HG03175 (cell line): Measurements from ENCODE around the gene ATAT1.
A peak's percentile ranks its signal among the peaks of the same experiment; 100 is the strongest.

ENCODE experiments used
- ATAC-seq: cut with Tn5 transposase; IDR thresholded peaks from one replicate; pipeline ENCODE4 v1.9.1; 2021; ENCODE audit warnings: mild to moderate bottlenecking, moderate library complexity; ENCODE audit not compliant: unreplicated experiment

Gene ATAT1

GRCh38 chr6:30626484-30627366 is at the start of gene ATAT1:
ATAT1 (plus strand) TSS chr6:30626874.
- peak; percentile 80 for ATAC-seq

GRCh38 chr6:30578051-30578450 is 48.6 kb upstream of the ATAT1 start:
- ATAC-seq = no peak

- no peak for ATAC-seq
Observed at GRCh38 chr6:30583921-30584320, 42.8 kb upstream of the ATAT1 start.

- ATAC-seq = no peak
Observed at GRCh38 chr6:30589754-30590358, 36.8 kb upstream of the ATAT1 start.

GRCh38 chr6:30590509-30590908 is 36.2 kb upstream of the ATAT1 start:
- ATAC-seq = no peak

- ATAC-seq = no peak
Observed at GRCh38 chr6:30591008-30591407, 35.7 kb upstream of the ATAT1 start.

GRCh38 chr6:30592287-30592686 is 34.4 kb upstream of the ATAT1 start:
- ATAC-seq = no peak

- peak; percentile 61 for ATAC-seq
Observed at GRCh38 chr6:30597315-30598144, 29.1 kb upstream of the ATAT1 start.

GRCh38 chr6:30598912-30599624 is 27.6 kb upstream of the ATAT1 start:
- no peak for ATAC-seq

GRCh38 chr6:30599625-30600324 is 26.9 kb upstream of the ATAT1 start:
- ATAC-seq = no peak

- no peak for ATAC-seq
Observed at GRCh38 chr6:30600451-30600961, 26.2 kb upstream of the ATAT1 start.

GRCh38 chr6:30601436-30601814 is 25.2 kb upstream of the ATAT1 start:
- ATAC-seq = no peak

GRCh38 chr6:30601815-30602641 is 24.6 kb upstream of the ATAT1 start:
- ATAC-seq = no peak

GRCh38 chr6:30603961-30604360 is 22.7 kb upstream of the ATAT1 start:
- ATAC-seq = no peak

GRCh38 chr6:30610065-30610464 is 16.6 kb upstream of the ATAT1 start:
- ATAC-seq = no peak

- ATAC-seq = no peak
Observed at GRCh38 chr6:30611150-30611855, 15.4 kb upstream of the ATAT1 start.

GRCh38 chr6:30611856-30612194 is 14.8 kb upstream of the ATAT1 start:
- ATAC-seq = no peak

- no peak for ATAC-seq
Observed at GRCh38 chr6:30612213-30612612, 14.5 kb upstream of the ATAT1 start.
